ENCODE measurements around the gene HSPBP1.

The HSPBP1 gene

GRCh38 chr19:55273978-55274707, 5.8 kb downstream of the HSPBP1 start:
- DNase-seq, result peak in 2 of 3 experiments; percentile 52 to 73

GRCh38 chr19:55272142-55272541, 7.8 kb downstream of the HSPBP1 start:
- DNase-seq, result no peak

GRCh38 chr19:55270172-55270942, 9.6 kb downstream of the HSPBP1 start:
- no peak for DNase-seq

- DNase-seq, result no peak
These were observed 10.6 kb downstream of the HSPBP1 start for GRCh38 chr19:55269299-55269698.

- DNase-seq, result no peak
These were observed 13.1 kb downstream of the HSPBP1 start for GRCh38 chr19:55266840-55267239.

- DNase-seq, result no peak
These were observed 13.5 kb downstream of the HSPBP1 start for GRCh38 chr19:55266404-55266803.

- no peak for DNase-seq
These were observed 14.1 kb downstream of the HSPBP1 start for GRCh38 chr19:55265723-55266386.

- DNase-seq, result no peak
These were observed 14.7 kb downstream of the HSPBP1 start for GRCh38 chr19:55265173-55265572.

- DNase-seq, result no peak
These were observed 15.4 kb downstream of the HSPBP1 start for GRCh38 chr19:55264531-55264930.

GRCh38 chr19:55262359-55262758, 17.6 kb downstream of the HSPBP1 start:
- DNase-seq, result no peak

GRCh38 chr19:55261671-55262126, 18.2 kb downstream of the HSPBP1 start:
- no peak for DNase-seq

GRCh38 chr19:55259540-55260210, 20.2 kb downstream of the HSPBP1 start:
- DNase-seq, result peak in 1 of 3 experiments; percentile 67

- DNase-seq, result peak; percentile 99 to 100 (median 100)
These were observed 20.9 kb downstream of the HSPBP1 start, which contains the start of gene PPP6R1 for GRCh38 chr19:55258828-55259539. Gene PPP6R1, minus strand, starts transcription at chr19:55259017. Its CDS starts 11,914 bp downstream, at chr19:55247103.

- DNase-seq, result peak in 1 of 3 experiments; percentile 56
These were observed 21.5 kb downstream of the HSPBP1 start for GRCh38 chr19:55258476-55258827.

GRCh38 chr19:55257461-55258420, 22.2 kb downstream of the HSPBP1 start:
- peak in 2 of 3 experiments; percentile 45 to 51 for DNase-seq

GRCh38 chr19:55256562-55257460, 23.1 kb downstream of the HSPBP1 start:
- DNase-seq, result no peak

- DNase-seq, result peak in 1 of 3 experiments; percentile 8
These were observed 24.1 kb downstream of the HSPBP1 start for GRCh38 chr19:55255618-55256423.

- DNase-seq, result no peak
These were observed 25.3 kb downstream of the HSPBP1 start for GRCh38 chr19:55254625-55254977.
